NCI-H187 treated with DMSO at 0.1 percent for 48 hours (cell line): ENCODE data around the gene PLK1.

ENCODE experiments used
- DNase-seq: peaks from one replicate; lab custom pipeline; 2025; lab: John Stamatoyannopoulos, UW

Gene PLK1

GRCh38 chr16:23679986-23680336, 1.3 kb downstream of the PLK1 start:
- no peak for DNase-seq

GRCh38 chr16:23682181-23682580, 3.5 kb downstream of the PLK1 start:
- DNase-seq, result no peak

GRCh38 chr16:23683487-23683886, 4.8 kb downstream of the PLK1 start:
- DNase-seq, result no peak

GRCh38 chr16:23687034-23687808, 8.5 kb downstream of the PLK1 start:
- DNase-seq, result no peak

GRCh38 chr16:23689442-23690187, 10.9 kb downstream of the PLK1 start:
- no peak for DNase-seq

GRCh38 chr16:23690771-23691482, 12.2 kb downstream of the PLK1 start:
- no peak for DNase-seq

GRCh38 chr16:23691483-23692189, 12.9 kb downstream of the PLK1 start:
- no peak for DNase-seq

- no peak for DNase-seq
Measured at GRCh38 chr16:23692190-23692837, 13.6 kb downstream of the PLK1 start.

DNA sequence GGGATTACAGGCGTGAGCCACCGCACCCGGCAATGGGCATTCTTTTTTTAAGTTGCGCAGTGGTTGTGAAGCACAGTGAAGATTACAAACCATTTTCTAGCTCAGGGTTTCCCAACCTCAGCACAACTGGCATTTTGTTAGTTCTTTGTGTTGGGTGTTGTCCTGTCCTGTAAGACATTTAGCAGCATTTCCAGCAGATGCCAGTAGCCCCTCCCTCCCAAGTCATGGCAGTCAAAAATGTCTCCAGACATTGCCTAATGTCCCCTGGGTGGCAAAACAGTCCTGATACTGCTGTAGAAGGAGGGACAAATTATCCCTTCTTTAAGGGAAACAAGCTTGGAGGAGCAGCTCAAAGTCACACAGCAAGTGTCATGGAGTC, 15.6 kb downstream of the PLK1 start:
- no peak for DNase-seq

DNA sequence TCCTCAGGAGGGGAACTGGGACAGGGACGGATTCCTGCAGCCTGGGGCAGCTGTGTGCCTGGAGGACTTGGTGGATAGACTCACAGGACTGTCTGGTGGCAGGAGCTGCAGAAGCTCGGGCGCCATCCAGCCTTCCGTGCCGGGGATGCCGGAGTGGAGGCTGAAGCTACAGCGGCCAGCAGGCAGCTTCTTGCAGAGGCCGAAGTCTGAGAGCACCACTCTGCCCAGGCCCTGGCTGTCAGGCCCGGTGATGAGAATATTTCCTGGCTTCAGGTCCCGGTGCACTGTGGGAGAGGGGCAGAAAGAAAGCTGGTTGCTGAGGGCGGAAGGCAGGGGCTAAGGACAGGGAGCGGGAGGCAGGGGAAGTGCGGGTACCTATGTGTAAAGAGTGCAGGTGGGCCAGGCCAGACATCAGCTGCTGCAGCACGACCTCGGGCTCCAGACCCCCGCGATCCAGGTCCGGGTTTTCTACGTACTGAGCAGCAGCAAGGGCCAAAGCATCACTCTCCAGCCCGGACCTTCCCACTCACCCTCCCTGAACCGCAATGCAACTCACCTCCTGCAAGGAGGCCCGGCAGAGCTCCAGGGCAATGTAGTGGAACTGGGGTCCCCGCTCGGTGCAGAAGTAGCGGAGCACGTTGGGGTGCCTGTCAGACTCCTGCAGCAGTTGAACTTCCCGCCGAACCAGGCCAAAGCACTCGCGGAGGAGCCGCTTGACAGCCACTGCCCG, 16.1 kb downstream of the PLK1 start:
- DNase-seq, result no peak

DNA sequence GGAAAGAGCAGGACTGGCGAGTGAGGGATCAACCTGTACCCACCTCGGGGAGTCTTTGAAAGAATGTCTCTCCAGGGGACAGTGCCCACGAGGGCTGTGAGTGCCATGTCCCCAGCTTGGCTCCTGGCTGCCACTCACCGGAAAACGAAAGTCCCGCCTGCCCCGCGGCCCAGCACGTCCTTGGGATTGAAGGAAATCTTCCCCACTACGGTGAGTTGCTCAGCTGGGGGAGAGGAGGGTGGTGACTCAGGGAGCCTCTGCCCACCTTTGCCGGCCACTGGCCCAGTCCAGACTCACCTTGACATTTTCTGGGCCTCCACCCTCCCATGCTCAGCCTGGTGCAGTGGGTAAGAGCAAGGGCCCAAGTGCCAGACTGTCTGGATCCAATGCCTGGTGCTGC, 17.1 kb downstream of the PLK1 start:
- DNase-seq, result no peak

DNA sequence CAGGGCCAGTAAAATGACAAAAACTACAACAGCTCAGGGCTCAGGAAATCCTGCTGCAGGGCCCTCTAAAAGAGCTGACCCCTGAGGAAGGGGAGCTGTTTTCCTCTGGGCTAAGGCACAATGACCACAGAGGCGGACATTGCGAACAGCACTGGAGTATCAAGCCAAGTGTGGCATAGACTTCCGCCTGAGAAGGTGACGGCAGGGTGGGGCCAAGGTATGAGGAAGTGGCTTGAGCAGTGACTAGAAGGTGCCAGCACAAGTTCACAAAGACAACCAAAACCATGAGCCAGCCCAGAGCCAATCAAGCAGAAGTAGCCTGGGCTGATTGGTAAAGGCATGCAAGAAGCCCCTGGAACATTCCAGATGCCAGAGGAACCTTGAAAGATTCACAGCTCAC, 20.4 kb downstream of the PLK1 start:
- DNase-seq, result no peak

- no peak for DNase-seq
Measured at GRCh38 chr16:23700093-23700492, 21.4 kb downstream of the PLK1 start.

GRCh38 chr16:23700509-23700908, 21.8 kb downstream of the PLK1 start:
- no peak for DNase-seq

- DNase-seq, result no peak
Measured at GRCh38 chr16:23701045-23701444, 22.4 kb downstream of the PLK1 start.

GRCh38 chr16:23702951-23703350, 24.3 kb downstream of the PLK1 start:
- DNase-seq, result no peak

DNA sequence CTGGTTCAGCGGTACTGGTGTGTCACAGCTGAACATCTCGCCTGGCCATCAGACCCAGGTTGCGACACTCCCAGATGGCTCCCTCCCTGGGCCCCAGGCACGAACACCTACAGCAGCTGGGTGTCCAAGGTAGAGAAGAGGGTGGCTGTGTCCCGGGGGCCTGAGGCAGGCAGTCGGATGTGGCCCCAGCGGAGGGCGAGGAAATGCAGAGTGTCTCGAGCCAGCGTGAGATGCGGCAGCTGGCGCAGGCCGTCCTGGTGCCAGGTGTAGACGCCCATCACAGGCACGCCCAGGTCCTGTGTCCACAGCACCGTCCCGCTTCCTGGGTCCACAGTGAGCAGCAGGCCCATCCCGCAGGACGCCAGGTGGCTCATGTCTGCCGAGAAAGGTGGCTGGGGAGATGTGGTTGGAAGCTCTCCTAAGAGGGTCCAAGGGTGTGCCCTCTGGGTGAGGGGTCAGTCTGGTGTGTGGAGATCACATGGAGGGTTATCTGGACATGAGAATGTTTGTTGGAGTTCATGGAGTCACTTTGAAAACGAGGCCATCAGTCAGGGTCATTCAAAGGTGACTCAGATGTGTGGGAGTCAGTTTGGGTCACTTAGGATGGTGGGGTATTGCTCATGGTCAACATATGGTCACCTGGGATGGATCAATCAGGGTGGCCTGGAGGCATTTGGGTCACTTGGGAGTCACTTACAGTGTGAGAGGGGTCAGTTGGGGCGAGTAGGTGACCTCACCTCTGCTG, 26.3 kb downstream of the PLK1 start:
- DNase-seq, result no peak

DNA sequence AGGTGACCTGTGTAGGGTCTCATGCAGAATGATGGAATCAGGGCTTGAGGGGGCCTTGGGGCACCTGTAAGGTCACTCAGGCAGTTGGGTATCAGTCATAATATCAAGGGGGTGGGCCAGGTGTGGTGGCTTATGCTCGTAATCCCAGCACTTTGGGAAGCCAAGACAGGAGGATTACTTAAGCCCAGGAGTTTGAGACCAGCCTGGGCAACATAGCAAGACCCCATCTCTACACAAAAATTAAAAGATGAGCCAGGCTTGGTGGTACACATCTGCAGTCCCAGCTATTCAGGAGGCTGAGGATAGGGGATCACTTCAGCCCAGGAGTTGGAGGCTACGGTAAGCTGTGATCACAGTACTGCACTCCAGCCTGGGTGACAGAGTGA, 26.8 kb downstream of the PLK1 start:
- DNase-seq, result no peak

- DNase-seq, result no peak
Measured at GRCh38 chr16:23706439-23706838, 27.8 kb downstream of the PLK1 start.

DNA sequence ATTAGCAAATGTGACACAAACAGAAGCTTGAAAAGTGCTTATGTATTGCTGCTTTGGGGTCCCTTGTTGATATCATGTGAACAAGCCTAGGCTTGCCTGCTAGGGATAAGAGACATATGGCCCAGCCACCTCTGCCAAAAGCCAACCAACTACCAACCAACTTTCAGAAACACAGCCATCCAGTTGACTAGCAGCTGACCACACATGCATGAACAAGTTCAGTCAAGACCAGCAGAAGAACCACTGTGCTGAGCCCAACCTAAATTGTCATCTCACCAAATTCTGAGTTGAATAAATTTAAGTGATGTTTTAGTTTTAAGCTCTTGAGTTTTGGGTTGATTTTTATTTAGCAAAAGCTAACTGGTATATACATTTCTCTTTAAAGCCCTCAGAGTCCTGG, 30.8 kb downstream of the PLK1 start:
- DNase-seq, result no peak

- DNase-seq, result no peak
Measured at GRCh38 chr16:23710008-23710407, 31.3 kb downstream of the PLK1 start.
